GM08714 (cell line): ENCODE results near the gene LONP2.
"Not testable (repeated sequence)": the region's sequence is repeated elsewhere in the genome, so short reads cannot be mapped to it uniquely, and the experiment has no call there.

Source experiments
- H3K4me3 ChIP-seq: fragments of 200-500 bp; sonication (Bioruptor generic); 2 replicates; pipeline ENCODE4 v1.5.1; 2014; ENCODE audit warnings: mild to moderate bottlenecking, low read length, inconsistent platforms
- ZNF274 ChIP-seq: IDR thresholded peaks from 2 replicates; pipeline ENCODE4 v1.6.1; 2012; ENCODE audit warnings: mild to moderate bottlenecking, low read depth, low read length

Gene LONP2

GRCh38 chr16:48220891-48221290, 23.2 kb upstream of the LONP2 start:
- TF ChIP-seq ZNF274, result no peak
- H3K4me3 ChIP-seq, result no peak overlapping the region

- no peak overlapping the region for H3K4me3 ChIP-seq
- no peak for TF ChIP-seq ZNF274
Measured at GRCh38 chr16:48223490-48223889, 20.6 kb upstream of the LONP2 start.

- H3K4me3 ChIP-seq, result no peak overlapping the region
- TF ChIP-seq ZNF274, result no peak
Measured at GRCh38 chr16:48225456-48225855, 18.6 kb upstream of the LONP2 start.

GRCh38 chr16:48231727-48232492, 12.2 kb upstream of the LONP2 start:
- H3K4me3 ChIP-seq, result no peak overlapping the region
- TF ChIP-seq ZNF274, result no peak

- no peak overlapping the region for H3K4me3 ChIP-seq
- TF ChIP-seq ZNF274, result no peak
Measured at GRCh38 chr16:48232493-48233040, 11.5 kb upstream of the LONP2 start.

GRCh38 chr16:48234630-48235029, 9.5 kb upstream of the LONP2 start:
- TF ChIP-seq ZNF274, result no peak
- H3K4me3 ChIP-seq, result no peak overlapping the region

- TF ChIP-seq ZNF274, result no peak
Measured at GRCh38 chr16:48235058-48235555, 9.0 kb upstream of the LONP2 start.

GRCh38 chr16:48235556-48236136, 8.5 kb upstream of the LONP2 start:
- TF ChIP-seq ZNF274, result no peak

More at GRCh38 chr16:48235058-48235555, 9.0 kb upstream of the LONP2 start:
- H3K4me3 ChIP-seq, result no peak overlapping the region

GRCh38 chr16:48236286-48236685, 7.8 kb upstream of the LONP2 start:
- TF ChIP-seq ZNF274, result no peak
- H3K4me3 ChIP-seq, result no peak overlapping the region

More at GRCh38 chr16:48235556-48236136, 8.5 kb upstream of the LONP2 start:
- no peak overlapping the region for H3K4me3 ChIP-seq

GRCh38 chr16:48240147-48240546, 4.0 kb upstream of the LONP2 start:
- H3K4me3 ChIP-seq, result not testable (repeated sequence)

GRCh38 chr16:48244863-48245195, 729 bp downstream of the LONP2 start:
- TF ChIP-seq ZNF274, result no peak
- peak overlapping the region; percentile 96 for H3K4me3 ChIP-seq

GRCh38 chr16:48246066-48246465, 2.0 kb downstream of the LONP2 start:
- no peak overlapping the region for H3K4me3 ChIP-seq

GRCh38 chr16:48247311-48247710, 3.2 kb downstream of the LONP2 start, which contains the start of gene ABCC11:
Gene ABCC11, minus strand, starts transcription at chr16:48247539. Its CDS starts 15,618 bp downstream, at chr16:48231921.
- no peak for TF ChIP-seq ZNF274
- no peak within 1 kb of the TSS for H3K4me3 ChIP-seq

More at GRCh38 chr16:48246066-48246465, 2.0 kb downstream of the LONP2 start:
- no peak for TF ChIP-seq ZNF274

GRCh38 chr16:48250520-48251278, 6.6 kb downstream of the LONP2 start:
- TF ChIP-seq ZNF274, result no peak
- H3K4me3 ChIP-seq, result no peak overlapping the region
